Panc1 (cell line): ENCODE data around the gene SMURF1. TPM values are rescaled to one million over a fixed set of nuclear protein-coding genes. Genes with fewer than 3 reads are reported as not detected.

Source experiments
- ATAC-seq: fragments of 200-7000 bp; cut with Tn5 transposase; 2 replicates; pipeline ENCODE4 v1.9.1; 2020; ENCODE audit warnings: mild to moderate bottlenecking, moderate library complexity
- BruUV-seq: library from RNA; stranded (reverse); fragments of 400-500 nt; replicated peaks from 2 replicates; lab custom pipeline; 2021; lab: Mats Ljungman, UMichigan
- CTCF ChIA-PET: fragments of 300-600 bp; sonication (Branson Sonifier 250); formaldehyde crosslinking; loops from one replicate; lab custom pipeline; 2022; ENCODE audit warnings: antibody characterized with exemption; lab: Charles Lee
- POLR2A ChIA-PET: fragments of 300-600 bp; sonication (Branson Sonifier 250); formaldehyde crosslinking; loops from one replicate; lab custom pipeline; 2022; ENCODE audit warnings: antibody characterized with exemption; lab: Charles Lee
- DNase-seq: peaks from one replicate; pipeline ENCODE4 v3.0.0-alpha.2; 2010; ENCODE audit warnings: low read depth, low spot score
- H3K27ac ChIP-seq: 2 replicates; pipeline ENCODE4 v1.5.1; 2011; ENCODE audit warnings: mild to moderate bottlenecking, low read length, inconsistent platforms
- H3K27me3 ChIP-seq: fragments of 200-500 bp; sonication (Bioruptor generic); 2 replicates; pipeline ENCODE4 v1.6.0; 2014; ENCODE audit warnings: low read length, inconsistent platforms; ENCODE audit not compliant: control insufficient read depth, insufficient read depth
- H3K36me3 ChIP-seq: fragments of 200-500 bp; sonication (Bioruptor generic); 2 replicates; pipeline ENCODE4 v1.5.1; 2014; ENCODE audit warnings: inconsistent platforms, mild to moderate bottlenecking, low read length, moderate library complexity; ENCODE audit not compliant: control insufficient read depth, insufficient read depth
- H3K4me1 ChIP-seq: 2 replicates; pipeline ENCODE4 v1.5.1; 2011; ENCODE audit warnings: inconsistent platforms, mild to moderate bottlenecking, low read length, moderate library complexity; ENCODE audit not compliant: control insufficient read depth, insufficient read depth
- H3K4me3 ChIP-seq, 2 experiments: 2 replicates each; pipeline ENCODE4 v1.5.1; 2011 to 2012; ENCODE audit warnings: low read depth in 2 of 2, low read length in 2 of 2, mild to moderate bottlenecking in 2 of 2, inconsistent platforms in 1 of 2, moderate library complexity in 1 of 2
- H3K9me3 ChIP-seq: fragments of 200-500 bp; sonication (Bioruptor generic); 2 replicates; pipeline ENCODE4 v1.5.1; 2014; ENCODE audit warnings: low read depth, mild to moderate bottlenecking, inconsistent platforms, low read length, moderate library complexity; ENCODE audit not compliant: control insufficient read depth, insufficient read depth
- CTCF ChIP-seq: fragments of 450-650 bp; IDR thresholded peaks from 2 replicates; pipeline ENCODE4 v1.5.1; 2017; ENCODE audit warnings: mild to moderate bottlenecking
- POLR2AphosphoS5 ChIP-seq: IDR thresholded peaks from 2 replicates; pipeline ENCODE4 v1.6.1; 2012; ENCODE audit warnings: mild to moderate bottlenecking, low read depth, low read length, moderate library complexity
- REST ChIP-seq, 2 experiments: IDR thresholded peaks; 2 replicates each; pipeline ENCODE4 v1.6.1; 2011 to 2012; ENCODE audit warnings: low read depth in 2 of 2, control low read depth in 1 of 2, low read length in 1 of 2, mild to moderate bottlenecking in 1 of 2, moderate library complexity in 1 of 2; ENCODE audit not compliant: insufficient read depth in 1 of 2
- SIN3A ChIP-seq: IDR thresholded peaks from 2 replicates; pipeline ENCODE4 v1.6.1; 2012; ENCODE audit warnings: low read depth, mild to moderate bottlenecking, low read length, moderate library complexity, borderline replicate concordance; ENCODE audit not compliant: insufficient read depth
- TCF7L2 ChIP-seq: IDR thresholded peaks from 2 replicates; pipeline ENCODE4 v1.6.1; 2011; ENCODE audit warnings: mild to moderate bottlenecking, low read depth, low read length, inconsistent platforms
- in situ Hi-C: cut with HindIII; loops from 2 replicates; pipeline ENCODE4 v1.10.0; 2016; ENCODE audit warnings: low sequenced_read_pairs, low pct_unique_long_range_greater_than_20kb
- intact Hi-C: fragments of 100-400 bp; cut with micrococcal nuclease; formaldehyde crosslinking; loops from one replicate; pipeline ENCODE4 v1.10.0; 2022; ENCODE audit not compliant: unreplicated experiment
- total RNA-seq: library from RNA; stranded (reverse); gene quantifications from one replicate; pipeline ENCODE4 v1.2.1, GENCODE V29; 2021; ENCODE audit not compliant: unreplicated experiment

Gene SMURF1
- total RNA-seq, 1 experiment from 2014 or later, result 47.0 TPM

- Histone ChIP-seq H3K4me3 (no peak overlapping the region), H3K36me3 (no peaks in the 10 kb centered on the region), H3K4me1 (peaks cover 74% of the 10 kb centered on the region), H3K9me3 (no peaks in the 10 kb centered on the region), H3K27me3 (no peaks in the 10 kb centered on the region), H3K27ac (peak overlapping the region; percentile 60)
- no TSS peak for BruUV-seq
- in situ Hi-C loops, result no loop called here
- CTCF ChIA-PET, result no interaction called here
- intact Hi-C loops, result no loop called here
- POLR2A ChIA-PET, result interaction anchor here (0.6 to 0.7 kb wide), 3 partner anchors 17 to 39 kb away, joined by 4 read pairs; no protein-coding TSS in a partner anchor
- peak; percentile 71 for ATAC-seq
- TF ChIP-seq TCF7L2, result no peak
- TF ChIP-seq POLR2AphosphoS5, result no peak
- no peak for TF ChIP-seq SIN3A
- 0 out of 4 replicates have a peak, but pooled peaks of 1 of the 2 experiments have one; percentile 14 for TF ChIP-seq REST (IDR thresholded peaks at IDR 0.05; ENCODE audit: insufficient read depth in 1 of 2, low read depth in 2 of 2, low read length in 1 of 2)
- no peak for TF ChIP-seq CTCF
- DNase-seq, result peak; percentile 80
These were observed 40.9 kb downstream of the SMURF1 start for GRCh38 chr7:99102809-99103690.

GRCh38 chr7:99102361-99102760 is 41.5 kb downstream of the SMURF1 start:
- ATAC-seq, result no peak

More at GRCh38 chr7:99102361-99102760, 41.5 kb downstream of the SMURF1 start:
- no peak for DNase-seq
- TF ChIP-seq REST (IDR thresholded peaks at IDR 0.05; ENCODE audit: insufficient read depth in 1 of 2, low read depth in 2 of 2, low read length in 1 of 2), result no peak
- no peak for TF ChIP-seq CTCF
- no peak for TF ChIP-seq TCF7L2
- no peak for TF ChIP-seq SIN3A
- no peak for TF ChIP-seq POLR2AphosphoS5
- POLR2A ChIA-PET, result interaction anchor here (0.6 kb wide), 1 partner anchor 40 kb away, joined by 4 read pairs; no protein-coding TSS in a partner anchor
- intact Hi-C loops (no loop called here), in situ Hi-C loops (no loop called here)
- H3K9me3 ChIP-seq, result no peaks in the 10 kb centered on the region
- H3K27ac ChIP-seq, result no peak overlapping the region; the same call in 1 of the 2 replicates
- CTCF ChIA-PET, result no interaction called here
- H3K27me3 ChIP-seq, result no peaks in the 10 kb centered on the region
- H3K36me3 ChIP-seq, result no peaks in the 10 kb centered on the region
- no peak overlapping the region for H3K4me3 ChIP-seq
- no TSS peak for BruUV-seq
- H3K4me1 ChIP-seq, result peaks cover 67% of the 10 kb centered on the region
